ENCODE data around the gene SEMA4B. TPM values are rescaled to one million over a fixed set of nuclear protein-coding genes. Genes with fewer than 3 reads are reported as not detected.
A peak's percentile ranks its signal among the peaks of the same experiment; 100 is the strongest.

SEMA4B gene
- total and polyA plus RNA-seq, 9 of the 15 experiments (the other 6 are each of a cell fraction or from before 2014, with no cell fraction given) = 1.3 to 33.6 (median 11.0) TPM

GRCh38 chr15:90266061-90266431 is 64.9 kb downstream of the SEMA4B start (continued):
- TF ChIP-seq ZNF324 (CRISPR knock-in tag; IDR thresholded peaks at IDR 0.05) (0 out of 2 replicates have a peak, but pooled peaks have one; percentile 14), MLLT1 (IDR thresholded peaks at IDR 0.05) (no peak), ZKSCAN1 (IDR thresholded peaks at IDR 0.05; ENCODE audit: low read depth, low read length) (0 out of 2 replicates have a peak, but pooled peaks have one; percentile 26), SREBF2 (CRISPR knock-in tag; IDR thresholded peaks at IDR 0.05) (no peak), HDGF (IDR thresholded peaks at IDR 0.05) (no peak), KHSRP (IDR thresholded peaks at IDR 0.05) (no peak), CGGBP1 (CRISPR knock-in tag; IDR thresholded peaks at IDR 0.05) (no peak), ARID3B (CRISPR knock-in tag; IDR thresholded peaks at IDR 0.05; ENCODE audit: borderline replicate concordance) (no peak), GATAD2A (IDR thresholded peaks at IDR 0.05) (no peak)
